Activated effector memory CD4-positive, alpha-beta T cell treated with anti-CD3 and anti-CD28 coated beads, Interleukin-2, amount 50 U/mL, for 16 hours (primary cell): ENCODE data around the gene RMI1.

Experiments used
- DNase-seq: peaks from one replicate; pipeline ENCODE4 v3.0.0-alpha.2; 2020

The RMI1 gene

GRCh38 chr9:83971485-83971884 lies 9.1 kb upstream of the RMI1 start:
- no peak for DNase-seq

- no peak for DNase-seq
Observed at GRCh38 chr9:83972286-83972685, 8.3 kb upstream of the RMI1 start.

- no peak for DNase-seq
Observed at GRCh38 chr9:83975300-83975699, 5.3 kb upstream of the RMI1 start.

- DNase-seq, result no peak
Observed at GRCh38 chr9:83976372-83976771, 4.2 kb upstream of the RMI1 start.

- no peak for DNase-seq
Observed at GRCh38 chr9:83977196-83977595, 3.4 kb upstream of the RMI1 start.

- peak; percentile 95 for DNase-seq
Observed at GRCh38 chr9:83978992-83979811, 1.4 kb upstream of the RMI1 start.

GRCh38 chr9:83979812-83980394 lies 702 bp upstream of the RMI1 start, which contains the start of gene HNRNPK:
Gene HNRNPK (minus strand): TSS chr9:83980215. CDS start chr9:83978252, 1,963 bp downstream.
- peak; percentile 100 for DNase-seq

- DNase-seq, result no peak
Observed at GRCh38 chr9:83981126-83981871, 694 bp downstream of the RMI1 start.

- no peak for DNase-seq
Observed at GRCh38 chr9:83986195-83986594, 5.6 kb downstream of the RMI1 start.

GRCh38 chr9:83986765-83987401 lies 6.3 kb downstream of the RMI1 start:
- DNase-seq, result peak; percentile 63

GRCh38 chr9:83987402-83987791 lies 6.8 kb downstream of the RMI1 start:
- DNase-seq, result no peak

- no peak for DNase-seq
Observed at GRCh38 chr9:83988411-83988810, 7.8 kb downstream of the RMI1 start.

- no peak for DNase-seq
Observed at GRCh38 chr9:83991355-83991754, 10.8 kb downstream of the RMI1 start.

GRCh38 chr9:83992407-83992806 lies 11.8 kb downstream of the RMI1 start:
- DNase-seq, result no peak

GRCh38 chr9:83992901-83993300 lies 12.3 kb downstream of the RMI1 start:
- DNase-seq, result no peak

- no peak for DNase-seq
Observed at GRCh38 chr9:83996126-83996525, 15.5 kb downstream of the RMI1 start.

- no peak for DNase-seq
Observed at GRCh38 chr9:83999141-83999918, 18.7 kb downstream of the RMI1 start.

- DNase-seq, result no peak
Observed at GRCh38 chr9:84000186-84000585, 19.6 kb downstream of the RMI1 start.

- no peak for DNase-seq
Observed at GRCh38 chr9:84001621-84002020, 21.0 kb downstream of the RMI1 start.

GRCh38 chr9:84002344-84002743 lies 21.7 kb downstream of the RMI1 start:
- DNase-seq, result no peak

- no peak for DNase-seq
Observed at GRCh38 chr9:84003246-84003645, 22.6 kb downstream of the RMI1 start.

- no peak for DNase-seq
Observed at GRCh38 chr9:84007662-84008061, 27.1 kb downstream of the RMI1 start.
